ENCODE data around the gene CYP1A2.
"Not testable (repeated sequence)": the region's sequence is repeated elsewhere in the genome, so short reads cannot be mapped to it uniquely, and the experiment has no call there.

The CYP1A2 gene

GRCh38 chr15:74784426-74785193 is 36.0 kb downstream of the CYP1A2 start:
- H3K27me3 ChIP-seq (replicated peaks in 2 of 5; ENCODE audit: control insufficient read depth in 4 of 5, insufficient read depth in 5 of 5, low read length in 4 of 5): no peaks in the 10 kb centered on the region
- no peak for DNase-seq
- peaks cover 26 to 92% (median 91%) of the 10 kb centered on the region in 4 experiments for H3K4me1 ChIP-seq (ENCODE audit: control extremely low read depth in 1 of 4, control insufficient read depth in 4 of 4, insufficient read depth in 4 of 4, low read length in 3 of 4)
- peak overlapping the region in 6 of 7 experiments; percentile 81 to 97 (median 87) for H3K4me3 ChIP-seq (ENCODE audit: control insufficient read depth in 1 of 7, extremely low read depth in 1 of 7, insufficient read depth in 4 of 7, low read depth in 2 of 7, low read length in 6 of 7)
- POLR2A ChIA-PET: interaction anchor here (2.0 to 2.6 kb wide), 2 partner anchors 10 to 14 kb away, joined by 5 to 10 read pairs; no protein-coding TSS in a partner anchor
- CTCF ChIA-PET: interaction anchor here (0.6 to 31.5 kb wide), 7 partner anchors 11 to 176 kb away, joined by 3 to 1027 read pairs (median 4); no protein-coding TSS in a partner anchor
- peaks cover 0 to 28% (median 1%) of the 10 kb centered on the region in 4 experiments for H3K36me3 ChIP-seq (ENCODE audit: control insufficient read depth in 4 of 4, insufficient read depth in 4 of 4, low read length in 3 of 4)
- WGBS (ENCODE audit: insufficient coverage): 35% methylated on average over 8 of the region's 8 CpGs
- peak overlapping the region; percentile 1 to 89 for H3K27ac ChIP-seq (ENCODE audit: insufficient read depth in 1 of 2, low read depth in 1 of 2, low read length in 2 of 2, poor library complexity in 1 of 2, severe bottlenecking in 2 of 2)
- no peaks in the 10 kb centered on the region for H3K9me3 ChIP-seq (ENCODE audit: control extremely low read depth in 1 of 5, control insufficient read depth in 4 of 5, insufficient read depth in 2 of 5, low read depth in 1 of 5, low read length in 4 of 5)

GRCh38 chr15:74785194-74786032 is 36.8 kb downstream of the CYP1A2 start:
- 65% methylated on average over 10 of the region's 13 CpGs for WGBS (ENCODE audit: insufficient coverage)
- peaks cover 0 to 28% (median 1%) of the 10 kb centered on the region in 4 experiments for H3K36me3 ChIP-seq (ENCODE audit: control insufficient read depth in 4 of 4, insufficient read depth in 4 of 4, low read length in 3 of 4)
- CTCF ChIA-PET: interaction anchor here (0.6 to 31.5 kb wide), 8 partner anchors 10 to 176 kb away, joined by 3 to 1027 read pairs (median 95); partner anchors contain the start of gene CSK
- no peaks in the 10 kb centered on the region for H3K27me3 ChIP-seq (replicated peaks in 2 of 5; ENCODE audit: control insufficient read depth in 4 of 5, insufficient read depth in 5 of 5, low read length in 4 of 5)
- peak in 2 of 3 donors; percentile 30 to 41 for DNase-seq
- peak overlapping the region in 6 of 7 experiments; percentile 2 to 97 (median 84) for H3K4me3 ChIP-seq (ENCODE audit: control insufficient read depth in 1 of 7, extremely low read depth in 1 of 7, insufficient read depth in 4 of 7, low read depth in 2 of 7, low read length in 6 of 7)
- H3K9me3 ChIP-seq (ENCODE audit: control extremely low read depth in 1 of 5, control insufficient read depth in 4 of 5, insufficient read depth in 2 of 5, low read depth in 1 of 5, low read length in 4 of 5): no peaks in the 10 kb centered on the region
- H3K27ac ChIP-seq (ENCODE audit: insufficient read depth in 1 of 2, low read depth in 1 of 2, low read length in 2 of 2, poor library complexity in 1 of 2, severe bottlenecking in 2 of 2): peak overlapping the region; percentile 1 to 89
- POLR2A ChIA-PET: interaction anchor here (2.0 kb wide), 1 partner anchor 11 kb away, joined by 5 read pairs; no protein-coding TSS in a partner anchor
- H3K4me1 ChIP-seq (ENCODE audit: control extremely low read depth in 1 of 4, control insufficient read depth in 4 of 4, insufficient read depth in 4 of 4, low read length in 3 of 4): peaks cover 26 to 92% (median 91%) of the 10 kb centered on the region in 4 experiments

DNA sequence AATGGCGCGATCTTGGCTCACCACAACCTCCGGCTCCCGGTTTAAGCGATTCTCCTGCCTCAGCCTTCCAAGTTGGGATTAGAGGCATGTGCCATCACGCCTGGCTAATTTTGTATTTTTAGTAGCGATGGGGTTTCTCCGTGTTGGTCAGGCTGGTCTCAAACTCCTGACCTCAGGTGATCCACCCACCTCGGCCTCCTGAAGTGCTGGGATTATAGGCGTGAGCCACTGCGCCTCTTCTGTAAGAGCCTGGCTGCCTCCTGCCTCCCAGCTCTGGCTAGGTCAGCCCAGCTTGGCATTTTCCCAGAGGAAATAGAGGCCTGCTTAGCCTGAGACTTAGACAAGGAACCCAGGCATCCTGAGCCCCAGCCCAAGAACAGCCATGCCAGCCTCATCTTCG is 37.4 kb downstream of the CYP1A2 start:
- not testable (repeated sequence) for H3K27me3 ChIP-seq (replicated peaks in 2 of 5; ENCODE audit: control insufficient read depth in 4 of 5, insufficient read depth in 5 of 5, low read length in 4 of 5); DNase-seq; H3K9me3 ChIP-seq (ENCODE audit: control extremely low read depth in 1 of 5, control insufficient read depth in 4 of 5, insufficient read depth in 2 of 5, low read depth in 1 of 5, low read length in 4 of 5)
- Histone ChIP-seq H3K4me1 (ENCODE audit: control extremely low read depth in 1 of 4, control insufficient read depth in 4 of 4, insufficient read depth in 4 of 4, low read length in 3 of 4) (peaks cover 33 to 92% (median 91%) of the 10 kb centered on the region in 4 experiments), H3K27ac (ENCODE audit: insufficient read depth in 1 of 2, low read depth in 1 of 2, low read length in 2 of 2, poor library complexity in 1 of 2, severe bottlenecking in 2 of 2) (peak overlapping the region; percentile 54 to 89), H3K4me3 (ENCODE audit: control insufficient read depth in 1 of 7, extremely low read depth in 1 of 7, insufficient read depth in 4 of 7, low read depth in 2 of 7, low read length in 6 of 7) (peak overlapping the region in 3 of 7 experiments; percentile 35 to 71 (median 52)), H3K36me3 (ENCODE audit: control insufficient read depth in 4 of 4, insufficient read depth in 4 of 4, low read length in 3 of 4) (peaks cover 0 to 28% (median 1%) of the 10 kb centered on the region in 4 experiments)
- ChIA-PET CTCF (interaction anchor here (1.2 to 20.4 kb wide), 4 partner anchors 11 to 103 kb away, joined by 3 to 1027 read pairs (median 48); partner anchors contain the start of gene CSK), POLR2A (interaction anchor here (2.3 kb wide), 1 partner anchor 10 kb away, joined by 29 read pairs; no protein-coding TSS in a partner anchor)
- 86% methylated on average over 9 of the region's 12 CpGs for WGBS (ENCODE audit: insufficient coverage)

- H3K36me3 ChIP-seq (ENCODE audit: control insufficient read depth in 4 of 4, insufficient read depth in 4 of 4, low read length in 3 of 4): peaks cover 0 to 30% (median 1%) of the 10 kb centered on the region in 4 experiments
- H3K27me3 ChIP-seq (replicated peaks in 2 of 5; ENCODE audit: control insufficient read depth in 4 of 5, insufficient read depth in 5 of 5, low read length in 4 of 5): no peaks in the 10 kb centered on the region
- H3K9me3 ChIP-seq (ENCODE audit: control extremely low read depth in 1 of 5, control insufficient read depth in 4 of 5, insufficient read depth in 2 of 5, low read depth in 1 of 5, low read length in 4 of 5): no peaks in the 10 kb centered on the region
- peak overlapping the region; percentile 54 to 89 for H3K27ac ChIP-seq (ENCODE audit: insufficient read depth in 1 of 2, low read depth in 1 of 2, low read length in 2 of 2, poor library complexity in 1 of 2, severe bottlenecking in 2 of 2)
- DNase-seq: no peak
- ChIA-PET CTCF (interaction anchor here (0.6 to 20.4 kb wide), 10 partner anchors 10 to 384 kb away, joined by 3 to 1027 read pairs (median 6); partner anchors contain the start of gene CSK), POLR2A (interaction anchor here (1.2 to 2.3 kb wide), 2 partner anchors 11 to 83 kb away, joined by 4 to 29 read pairs; no protein-coding TSS in a partner anchor)
- peaks cover 38 to 92% (median 91%) of the 10 kb centered on the region in 4 experiments for H3K4me1 ChIP-seq (ENCODE audit: control extremely low read depth in 1 of 4, control insufficient read depth in 4 of 4, insufficient read depth in 4 of 4, low read length in 3 of 4)
- 28% methylated on average over 4 of the region's 7 CpGs for WGBS (ENCODE audit: insufficient coverage)
- peak overlapping the region in 5 of 7 experiments; percentile 35 to 71 (median 50) for H3K4me3 ChIP-seq (ENCODE audit: control insufficient read depth in 1 of 7, extremely low read depth in 1 of 7, insufficient read depth in 4 of 7, low read depth in 2 of 7, low read length in 6 of 7)
These were observed 38.0 kb downstream of the CYP1A2 start for GRCh38 chr15:74786551-74787165.

GRCh38 chr15:74787251-74788041 is 38.8 kb downstream of the CYP1A2 start:
- WGBS (ENCODE audit: insufficient coverage): 0% methylated on average over 10 of the region's 13 CpGs
- Histone ChIP-seq H3K27ac (ENCODE audit: insufficient read depth in 1 of 2, low read depth in 1 of 2, low read length in 2 of 2, poor library complexity in 1 of 2, severe bottlenecking in 2 of 2) (peak overlapping the region; percentile 54 to 89), H3K9me3 (ENCODE audit: control extremely low read depth in 1 of 5, control insufficient read depth in 4 of 5, insufficient read depth in 2 of 5, low read depth in 1 of 5, low read length in 4 of 5) (no peaks in the 10 kb centered on the region), H3K27me3 (replicated peaks in 2 of 5; ENCODE audit: control insufficient read depth in 4 of 5, insufficient read depth in 5 of 5, low read length in 4 of 5) (no peaks in the 10 kb centered on the region), H3K36me3 (ENCODE audit: control insufficient read depth in 4 of 4, insufficient read depth in 4 of 4, low read length in 3 of 4) (peaks cover 0 to 37% (median 2%) of the 10 kb centered on the region in 4 experiments), H3K4me3 (ENCODE audit: control insufficient read depth in 1 of 7, extremely low read depth in 1 of 7, insufficient read depth in 4 of 7, low read depth in 2 of 7, low read length in 6 of 7) (peak overlapping the region in 5 of 7 experiments; percentile 50 to 71 (median 58)), H3K4me1 (ENCODE audit: control extremely low read depth in 1 of 4, control insufficient read depth in 4 of 4, insufficient read depth in 4 of 4, low read length in 3 of 4) (peaks cover 45 to 100% (median 98%) of the 10 kb centered on the region in 4 experiments)
- DNase-seq: peak; percentile 97 to 99 (median 99)
- CTCF ChIA-PET: interaction anchor here (0.6 to 20.4 kb wide), 13 partner anchors 10 to 385 kb away, joined by 3 to 1027 read pairs (median 4); partner anchors contain the start of gene CSK
- POLR2A ChIA-PET: interaction anchor here (0.6 to 2.3 kb wide), 3 partner anchors 11 to 82 kb away, joined by 4 to 29 read pairs (median 4); no protein-coding TSS in a partner anchor

Data from common myeloid progenitor, CD34-positive (primary cell).